ENCODE measurements around the gene ADAMTS13.

Gene ADAMTS13

GRCh38 chr9:133468374-133468773 is 46.2 kb downstream of the ADAMTS13 start:
- Histone ChIP-seq H3K9me3 (ENCODE audit: control insufficient read depth, low read depth, low read length) (no peaks in the 10 kb centered on the region), H3K4me1 (ENCODE audit: control insufficient read depth, low read depth, low read length) (no peaks in the 10 kb centered on the region), H3K36me3 (ENCODE audit: control insufficient read depth, low read depth, low read length) (peaks cover 4% of the 10 kb centered on the region), H3K4me3 (ENCODE audit: low read length) (no peak overlapping the region), H3K27ac (ENCODE audit: low read length) (no peak overlapping the region), H3K27me3 (ENCODE audit: control insufficient read depth, insufficient read depth, low read length) (no peaks in the 10 kb centered on the region), H3K9ac (ENCODE audit: low read length) (no peak overlapping the region)

GRCh38 chr9:133468777-133469421 is 46.7 kb downstream of the ADAMTS13 start:
- Histone ChIP-seq H3K4me1 (ENCODE audit: control insufficient read depth, low read depth, low read length) (no peaks in the 10 kb centered on the region), H3K9ac (ENCODE audit: low read length) (no peak overlapping the region), H3K4me3 (ENCODE audit: low read length) (no peak overlapping the region), H3K36me3 (ENCODE audit: control insufficient read depth, low read depth, low read length) (peaks cover 4% of the 10 kb centered on the region), H3K27me3 (ENCODE audit: control insufficient read depth, insufficient read depth, low read length) (no peaks in the 10 kb centered on the region), H3K27ac (ENCODE audit: low read length) (no peak overlapping the region), H3K9me3 (ENCODE audit: control insufficient read depth, low read depth, low read length) (no peaks in the 10 kb centered on the region)

- H3K36me3 ChIP-seq (ENCODE audit: control insufficient read depth, low read depth, low read length), result peaks cover 11% of the 10 kb centered on the region
- no peak overlapping the region for H3K4me3 ChIP-seq (ENCODE audit: low read length)
- H3K4me1 ChIP-seq (ENCODE audit: control insufficient read depth, low read depth, low read length), result no peaks in the 10 kb centered on the region
- no peaks in the 10 kb centered on the region for H3K27me3 ChIP-seq (ENCODE audit: control insufficient read depth, insufficient read depth, low read length)
- H3K9me3 ChIP-seq (ENCODE audit: control insufficient read depth, low read depth, low read length), result no peaks in the 10 kb centered on the region
- no peak overlapping the region for H3K27ac ChIP-seq (ENCODE audit: low read length)
- H3K9ac ChIP-seq (ENCODE audit: low read length), result no peak overlapping the region
Observed at GRCh38 chr9:133470427-133470924, 48.3 kb downstream of the ADAMTS13 start.

GRCh38 chr9:133470988-133471387 is 48.8 kb downstream of the ADAMTS13 start:
- H3K27me3 ChIP-seq (ENCODE audit: control insufficient read depth, insufficient read depth, low read length), result no peaks in the 10 kb centered on the region
- H3K4me1 ChIP-seq (ENCODE audit: control insufficient read depth, low read depth, low read length), result no peaks in the 10 kb centered on the region
- H3K4me3 ChIP-seq (ENCODE audit: low read length), result no peak overlapping the region
- H3K36me3 ChIP-seq (ENCODE audit: control insufficient read depth, low read depth, low read length), result peaks cover 11% of the 10 kb centered on the region
- H3K9ac ChIP-seq (ENCODE audit: low read length), result no peak overlapping the region
- H3K27ac ChIP-seq (ENCODE audit: low read length), result no peak overlapping the region
- no peaks in the 10 kb centered on the region for H3K9me3 ChIP-seq (ENCODE audit: control insufficient read depth, low read depth, low read length)

- H3K4me1 ChIP-seq (ENCODE audit: control insufficient read depth, low read depth, low read length), result no peaks in the 10 kb centered on the region
- no peak overlapping the region for H3K4me3 ChIP-seq (ENCODE audit: low read length)
- H3K9ac ChIP-seq (ENCODE audit: low read length), result no peak overlapping the region
- H3K27me3 ChIP-seq (ENCODE audit: control insufficient read depth, insufficient read depth, low read length), result no peaks in the 10 kb centered on the region
- H3K9me3 ChIP-seq (ENCODE audit: control insufficient read depth, low read depth, low read length), result no peaks in the 10 kb centered on the region
- H3K36me3 ChIP-seq (ENCODE audit: control insufficient read depth, low read depth, low read length), result peaks cover 11% of the 10 kb centered on the region
- no peak overlapping the region for H3K27ac ChIP-seq (ENCODE audit: low read length)
Observed at GRCh38 chr9:133471551-133472276, 49.5 kb downstream of the ADAMTS13 start.

- Histone ChIP-seq H3K36me3 (ENCODE audit: control insufficient read depth, low read depth, low read length) (peaks cover 11% of the 10 kb centered on the region), H3K27me3 (ENCODE audit: control insufficient read depth, insufficient read depth, low read length) (no peaks in the 10 kb centered on the region), H3K4me1 (ENCODE audit: control insufficient read depth, low read depth, low read length) (no peaks in the 10 kb centered on the region), H3K4me3 (ENCODE audit: low read length) (no peak overlapping the region), H3K9ac (ENCODE audit: low read length) (no peak overlapping the region), H3K27ac (ENCODE audit: low read length) (no peak overlapping the region), H3K9me3 (ENCODE audit: control insufficient read depth, low read depth, low read length) (no peaks in the 10 kb centered on the region)
Observed at GRCh38 chr9:133472277-133472645, 50.1 kb downstream of the ADAMTS13 start.

- no peak overlapping the region for H3K27ac ChIP-seq (ENCODE audit: low read length)
- no peaks in the 10 kb centered on the region for H3K27me3 ChIP-seq (ENCODE audit: control insufficient read depth, insufficient read depth, low read length)
- H3K9me3 ChIP-seq (ENCODE audit: control insufficient read depth, low read depth, low read length), result no peaks in the 10 kb centered on the region
- H3K4me3 ChIP-seq (ENCODE audit: low read length), result no peak overlapping the region
- peaks cover 2% of the 10 kb centered on the region for H3K4me1 ChIP-seq (ENCODE audit: control insufficient read depth, low read depth, low read length)
- peaks cover 11% of the 10 kb centered on the region for H3K36me3 ChIP-seq (ENCODE audit: control insufficient read depth, low read depth, low read length)
- no peak overlapping the region for H3K9ac ChIP-seq (ENCODE audit: low read length)
Observed at GRCh38 chr9:133472753-133473378, 50.7 kb downstream of the ADAMTS13 start.

GRCh38 chr9:133473743-133474142 is 51.6 kb downstream of the ADAMTS13 start:
- no peaks in the 10 kb centered on the region for H3K9me3 ChIP-seq (ENCODE audit: control insufficient read depth, low read depth, low read length)
- H3K27ac ChIP-seq (ENCODE audit: low read length), result no peak overlapping the region
- peaks cover 5% of the 10 kb centered on the region for H3K4me1 ChIP-seq (ENCODE audit: control insufficient read depth, low read depth, low read length)
- H3K27me3 ChIP-seq (ENCODE audit: control insufficient read depth, insufficient read depth, low read length), result no peaks in the 10 kb centered on the region
- no peak overlapping the region for H3K4me3 ChIP-seq (ENCODE audit: low read length)
- H3K9ac ChIP-seq (ENCODE audit: low read length), result no peak overlapping the region
- peaks cover 11% of the 10 kb centered on the region for H3K36me3 ChIP-seq (ENCODE audit: control insufficient read depth, low read depth, low read length)

- H3K27me3 ChIP-seq (ENCODE audit: control insufficient read depth, insufficient read depth, low read length), result no peaks in the 10 kb centered on the region
- H3K36me3 ChIP-seq (ENCODE audit: control insufficient read depth, low read depth, low read length), result peaks cover 11% of the 10 kb centered on the region
- H3K4me3 ChIP-seq (ENCODE audit: low read length), result no peak overlapping the region
- H3K9me3 ChIP-seq (ENCODE audit: control insufficient read depth, low read depth, low read length), result no peaks in the 10 kb centered on the region
- H3K4me1 ChIP-seq (ENCODE audit: control insufficient read depth, low read depth, low read length), result peaks cover 5% of the 10 kb centered on the region
- H3K27ac ChIP-seq (ENCODE audit: low read length), result no peak overlapping the region
- H3K9ac ChIP-seq (ENCODE audit: low read length), result no peak overlapping the region
Observed at GRCh38 chr9:133474215-133474614, 52.0 kb downstream of the ADAMTS13 start.

- Histone ChIP-seq H3K9ac (ENCODE audit: low read length) (no peak overlapping the region), H3K4me1 (ENCODE audit: control insufficient read depth, low read depth, low read length) (peaks cover 9% of the 10 kb centered on the region), H3K4me3 (ENCODE audit: low read length) (no peak overlapping the region), H3K36me3 (ENCODE audit: control insufficient read depth, low read depth, low read length) (peaks cover 11% of the 10 kb centered on the region), H3K27ac (ENCODE audit: low read length) (no peak overlapping the region), H3K9me3 (ENCODE audit: control insufficient read depth, low read depth, low read length) (no peaks in the 10 kb centered on the region), H3K27me3 (ENCODE audit: control insufficient read depth, insufficient read depth, low read length) (peaks cover 4% of the 10 kb centered on the region)
Observed at GRCh38 chr9:133474853-133475252, 52.7 kb downstream of the ADAMTS13 start.

- H3K27me3 ChIP-seq (ENCODE audit: control insufficient read depth, insufficient read depth, low read length), result peaks cover 6% of the 10 kb centered on the region
- no peak overlapping the region for H3K27ac ChIP-seq (ENCODE audit: low read length)
- peaks cover 11% of the 10 kb centered on the region for H3K36me3 ChIP-seq (ENCODE audit: control insufficient read depth, low read depth, low read length)
- H3K4me3 ChIP-seq (ENCODE audit: low read length), result no peak overlapping the region
- H3K9me3 ChIP-seq (ENCODE audit: control insufficient read depth, low read depth, low read length), result no peaks in the 10 kb centered on the region
- no peak overlapping the region for H3K9ac ChIP-seq (ENCODE audit: low read length)
- peaks cover 10% of the 10 kb centered on the region for H3K4me1 ChIP-seq (ENCODE audit: control insufficient read depth, low read depth, low read length)
Observed at GRCh38 chr9:133475292-133476012, 53.3 kb downstream of the ADAMTS13 start.
